ENCODE measurements around the gene DMRT3.
"Not testable (repeated sequence)": the region's sequence is repeated elsewhere in the genome, so short reads cannot be mapped to it uniquely, and the experiment has no call there.

Gene DMRT3

DNA sequence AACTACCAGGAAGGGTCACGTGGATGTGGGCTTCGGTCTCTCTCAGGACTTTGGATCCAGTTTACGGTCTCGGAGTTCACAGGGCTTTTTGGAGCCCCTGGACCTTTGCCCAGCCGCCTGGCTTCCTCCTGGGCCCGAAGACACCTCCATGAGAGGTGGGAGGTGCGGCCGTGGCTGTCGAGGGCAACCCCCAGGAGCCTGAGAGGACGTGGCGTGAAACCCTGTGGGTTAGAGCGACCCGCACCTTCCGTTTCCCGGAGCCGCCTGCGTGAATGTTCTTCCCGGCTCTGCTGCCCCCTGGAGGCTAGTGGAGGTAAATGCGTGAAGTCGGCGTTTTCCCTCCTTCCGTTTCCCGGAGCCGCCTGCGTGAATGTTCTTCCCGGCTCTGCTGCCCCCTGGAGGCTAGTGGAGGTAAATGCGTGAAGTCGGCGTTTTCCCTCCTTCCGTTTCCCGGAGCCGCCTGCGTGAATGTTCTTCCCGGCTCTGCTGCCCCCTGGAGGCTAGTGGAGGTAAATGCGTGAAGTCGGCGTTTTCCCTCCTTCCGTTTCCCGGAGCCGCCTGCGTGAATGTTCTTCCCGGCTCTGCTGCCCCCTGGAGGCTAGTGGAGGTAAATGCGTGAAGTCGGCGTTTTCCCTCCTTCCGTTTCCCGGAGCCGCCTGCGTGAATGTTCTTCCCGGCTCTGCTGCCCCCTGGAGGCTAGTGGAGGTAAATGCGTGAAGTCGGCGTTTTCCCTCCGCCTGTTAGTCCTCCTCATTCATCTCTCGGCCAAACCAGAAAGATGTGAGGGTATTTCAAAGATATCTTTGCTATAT lies 22.1 kb downstream of the DMRT3 start:
- FAIRE-seq; DNase-seq (ENCODE audit: low spot score): not testable (repeated sequence)

DNA sequence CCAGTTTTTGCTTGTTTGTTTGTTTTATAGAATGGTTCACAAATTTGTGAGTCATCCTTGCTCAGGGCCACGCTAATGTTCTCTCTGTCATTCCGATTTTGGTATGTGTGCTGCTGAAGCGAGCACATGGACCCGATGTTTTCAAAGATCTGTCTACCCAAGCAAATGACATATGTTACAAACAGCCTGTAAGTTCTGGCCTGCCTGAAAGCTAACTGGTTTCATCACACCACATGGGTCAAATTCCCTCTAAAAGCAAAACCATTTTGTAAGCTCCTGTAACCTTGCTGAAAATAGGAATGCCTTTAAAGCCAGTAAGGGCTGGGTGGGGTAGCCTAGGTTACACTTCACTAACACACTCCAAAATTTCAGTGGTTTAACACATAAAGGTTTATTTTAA lies 25.4 kb downstream of the DMRT3 start:
- no peak for FAIRE-seq
- no peak for DNase-seq (ENCODE audit: low spot score)

DNA sequence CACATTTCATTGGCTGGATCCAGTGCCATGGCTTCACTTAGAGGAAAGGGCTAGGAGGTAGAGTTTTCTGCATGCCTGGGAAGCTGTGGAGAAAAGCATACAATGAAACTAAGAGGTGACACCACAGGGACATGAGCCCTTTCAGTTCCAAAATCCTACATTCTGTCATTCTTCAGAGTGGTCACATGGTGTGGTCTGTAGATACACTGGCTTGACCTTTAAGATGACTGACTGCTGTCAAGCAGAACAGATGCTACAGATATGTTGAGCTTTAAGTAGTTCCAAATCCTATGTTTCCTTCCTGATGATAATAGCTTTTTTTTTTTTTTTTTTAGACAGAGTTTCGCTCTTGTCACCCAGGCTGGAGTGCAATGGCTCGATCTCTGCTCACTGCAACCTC lies 26.2 kb downstream of the DMRT3 start:
- DNase-seq (ENCODE audit: low spot score) (no peak), FAIRE-seq (no peak)

DNA sequence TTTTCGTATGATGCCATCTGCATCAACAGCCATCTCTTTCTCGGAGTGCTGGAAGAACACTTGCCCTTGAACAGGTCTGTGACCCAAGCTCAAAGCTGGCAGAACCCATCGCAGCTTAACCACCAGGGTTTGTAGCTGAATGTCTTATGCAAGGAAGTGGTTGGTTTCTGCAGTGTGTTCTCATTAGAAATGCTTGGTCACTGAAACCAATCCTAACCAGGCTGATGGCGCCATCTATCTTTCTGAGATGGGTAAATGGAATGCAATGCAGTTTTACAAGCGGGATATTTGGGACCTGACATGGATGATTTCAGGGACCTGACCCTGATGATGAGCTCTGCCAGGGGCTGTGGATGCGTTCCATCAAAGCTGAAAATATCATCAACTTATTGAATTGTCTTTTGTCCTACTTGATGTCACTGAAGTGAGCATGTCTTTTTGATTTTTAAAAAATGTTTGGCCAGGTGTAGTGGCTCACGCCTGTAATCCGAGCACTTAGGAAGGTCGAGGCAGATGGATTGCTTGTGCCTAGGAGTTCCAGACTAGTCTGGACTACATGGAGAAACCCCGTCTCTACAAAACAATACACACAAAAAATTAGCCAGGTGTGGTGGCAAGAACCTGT lies 28.7 kb downstream of the DMRT3 start:
- no peak for FAIRE-seq
- DNase-seq (ENCODE audit: low spot score) = peak; percentile 47

DNA sequence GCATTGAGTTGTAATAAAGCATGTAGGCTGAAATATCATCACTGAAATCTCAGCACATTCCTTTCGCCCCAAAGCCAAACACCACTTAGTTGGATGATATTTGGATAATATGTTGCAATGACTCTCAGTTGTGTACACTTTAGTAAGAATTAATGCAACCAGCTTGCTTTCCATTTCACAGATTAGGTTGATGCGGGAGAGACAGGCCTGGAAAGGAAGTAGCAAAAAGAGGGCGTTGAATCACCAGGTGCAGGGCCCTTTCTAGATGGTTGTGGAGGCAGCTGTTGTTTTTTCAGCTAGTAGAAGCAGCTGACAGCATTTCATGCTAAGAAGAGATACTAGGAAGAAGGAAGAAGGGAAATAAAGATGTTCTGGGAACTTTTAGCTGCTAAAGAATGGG lies 30.9 kb downstream of the DMRT3 start:
- DNase-seq (ENCODE audit: low spot score) (no peak), FAIRE-seq (no peak)

DNA sequence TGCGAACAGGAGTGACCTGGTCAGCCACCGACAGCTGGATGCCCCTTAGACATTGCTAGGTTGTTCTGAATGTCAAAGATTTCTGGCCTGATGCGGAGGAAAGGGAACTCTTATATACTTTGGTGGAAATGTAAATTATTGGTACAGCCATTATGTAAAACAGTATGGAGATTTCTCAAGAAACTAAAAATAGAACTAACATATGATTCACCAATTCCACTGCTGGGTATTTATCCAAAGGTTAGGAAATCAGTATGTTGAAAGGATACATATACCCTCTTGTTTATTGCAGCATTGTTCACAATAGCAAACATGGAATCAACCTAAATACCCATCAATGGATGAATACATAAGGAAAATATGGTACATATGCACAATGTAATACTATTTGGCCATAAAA lies 31.8 kb downstream of the DMRT3 start:
- DNase-seq (ENCODE audit: low spot score) (no peak), FAIRE-seq (no peak)

DNA sequence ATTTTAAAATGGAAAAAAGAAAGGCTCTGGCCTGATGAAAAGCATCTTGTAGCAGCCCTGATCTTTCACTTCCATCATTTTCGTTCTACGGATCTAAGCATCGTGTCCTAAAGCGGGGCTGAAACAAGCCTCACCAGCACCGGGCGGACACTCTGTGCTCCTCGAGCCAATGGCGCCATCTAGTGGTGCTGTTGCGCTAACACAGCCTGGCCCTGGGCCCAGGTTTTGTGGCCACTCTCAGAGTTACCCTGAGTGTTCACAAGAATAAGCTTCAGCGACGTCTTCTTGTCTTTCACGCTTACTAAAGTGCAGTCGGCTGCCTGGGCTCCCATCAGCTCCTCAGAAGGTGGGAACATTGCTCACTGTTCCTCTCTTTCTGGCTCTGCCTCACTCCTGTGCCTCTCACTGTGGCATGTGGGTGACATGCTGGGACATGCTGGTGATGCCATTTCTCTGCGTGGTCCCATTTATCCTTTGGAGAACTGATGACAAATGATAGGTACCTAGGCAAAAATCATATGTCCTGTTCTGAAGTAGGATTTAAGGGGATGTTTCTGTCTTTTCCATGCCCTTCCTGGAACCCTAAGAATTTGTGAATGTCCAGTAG lies 32.7 kb downstream of the DMRT3 start:
- peak; percentile 68 for DNase-seq (ENCODE audit: low spot score)
- no peak for FAIRE-seq

DNA sequence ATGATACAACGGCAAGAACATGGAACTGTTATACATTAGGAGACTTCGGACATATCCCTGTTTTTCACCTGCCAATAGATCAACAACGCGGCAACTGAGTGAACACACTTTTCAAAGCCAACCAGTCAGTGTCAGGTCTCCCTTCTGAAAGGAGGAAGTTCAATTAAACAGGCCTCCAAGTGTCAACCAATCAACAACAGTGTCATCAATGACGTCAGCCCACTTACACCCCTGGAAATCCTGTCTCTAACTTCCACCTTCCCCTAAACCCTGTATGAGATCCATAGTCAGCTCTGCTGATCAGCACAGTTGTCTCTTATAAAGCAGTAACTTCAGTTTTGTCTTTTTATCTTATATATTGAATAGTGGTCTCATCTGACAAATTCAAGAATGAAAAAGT lies 36.6 kb downstream of the DMRT3 start:
- DNase-seq (ENCODE audit: low spot score) = no peak

DNA sequence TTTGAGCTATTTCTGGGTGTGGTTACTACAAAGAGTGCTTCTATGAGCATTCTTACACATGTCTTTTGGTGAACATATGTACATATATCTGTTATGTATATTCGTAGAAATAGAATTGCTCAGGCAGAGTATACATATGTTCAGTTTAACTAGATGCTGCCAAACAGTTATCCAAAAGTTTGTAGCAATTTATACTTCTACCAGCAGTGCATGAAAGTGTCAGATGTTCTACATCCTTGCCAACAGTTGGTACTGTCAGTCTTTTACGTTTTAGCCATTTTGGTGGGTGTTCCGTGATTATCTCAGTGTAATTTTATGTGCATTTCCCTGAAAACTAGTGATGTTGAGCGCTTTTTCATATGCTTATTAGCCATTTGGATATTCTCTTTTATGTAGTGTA lies 37.8 kb downstream of the DMRT3 start:
- FAIRE-seq (no peak), DNase-seq (ENCODE audit: low spot score) (no peak)

More for the DNA sequence above, 36.6 kb downstream of the DMRT3 start:
- FAIRE-seq = no peak

DNA sequence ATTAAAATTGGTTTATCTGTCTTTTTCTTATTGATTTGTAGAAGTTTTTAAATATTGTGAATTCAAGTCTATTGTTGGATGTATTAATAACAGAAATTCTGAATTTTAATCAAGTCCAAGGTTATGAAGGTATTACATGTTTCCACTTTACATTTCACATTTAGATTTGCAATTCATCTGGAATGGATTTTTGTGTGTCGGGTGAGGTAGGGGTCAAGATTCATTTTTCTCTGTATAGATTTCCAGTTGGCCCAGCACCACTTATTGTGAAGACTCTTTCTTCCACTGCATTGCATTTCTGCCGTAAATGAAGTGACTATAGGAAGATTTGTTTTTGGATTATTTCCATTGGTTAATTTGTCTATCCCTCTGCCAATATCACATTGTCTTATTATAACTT lies 38.2 kb downstream of the DMRT3 start:
- no peak for DNase-seq (ENCODE audit: low spot score)
- FAIRE-seq = no peak

DNA sequence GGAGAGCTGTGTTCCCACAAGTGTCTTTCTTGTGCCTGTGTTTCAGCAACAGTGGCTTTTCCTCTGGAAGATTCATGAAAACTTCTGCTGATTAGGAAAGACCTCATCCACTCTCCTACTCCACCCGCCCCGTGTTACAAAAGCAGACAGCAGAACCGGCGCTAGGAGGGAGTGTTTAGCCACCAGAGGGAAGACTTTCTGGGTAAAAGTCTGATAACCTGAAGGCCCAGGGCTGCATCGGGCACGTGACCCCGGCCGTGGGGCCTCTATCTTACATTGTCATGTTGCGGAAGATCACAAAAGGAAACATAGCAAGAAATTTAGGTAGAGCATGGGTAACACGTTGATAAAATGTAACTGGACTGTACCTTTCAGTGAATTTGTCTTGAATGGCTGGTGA lies 41.7 kb downstream of the DMRT3 start:
- DNase-seq (ENCODE audit: low spot score) (peak; percentile 43), FAIRE-seq (no peak)

DNA sequence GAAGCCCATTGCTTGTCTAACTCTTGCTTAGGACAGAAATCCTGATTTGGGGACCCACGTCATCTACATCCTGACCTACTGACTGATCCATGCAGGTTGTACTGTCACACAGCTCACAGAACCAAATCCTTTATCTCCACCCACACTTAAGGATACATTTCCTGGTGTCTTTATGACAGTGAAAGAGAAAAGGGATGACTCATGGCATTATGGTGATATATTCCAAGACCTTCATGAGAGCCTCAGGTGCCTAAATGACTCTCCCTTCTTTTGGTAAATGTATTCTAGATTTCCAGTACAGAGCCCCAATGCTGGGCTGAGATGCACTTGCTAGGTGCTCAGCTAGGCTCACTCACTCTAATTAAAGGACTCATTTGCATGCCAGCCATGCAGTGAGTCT lies 47.7 kb downstream of the DMRT3 start:
- DNase-seq (ENCODE audit: low spot score) = no peak
- FAIRE-seq = no peak

DNA sequence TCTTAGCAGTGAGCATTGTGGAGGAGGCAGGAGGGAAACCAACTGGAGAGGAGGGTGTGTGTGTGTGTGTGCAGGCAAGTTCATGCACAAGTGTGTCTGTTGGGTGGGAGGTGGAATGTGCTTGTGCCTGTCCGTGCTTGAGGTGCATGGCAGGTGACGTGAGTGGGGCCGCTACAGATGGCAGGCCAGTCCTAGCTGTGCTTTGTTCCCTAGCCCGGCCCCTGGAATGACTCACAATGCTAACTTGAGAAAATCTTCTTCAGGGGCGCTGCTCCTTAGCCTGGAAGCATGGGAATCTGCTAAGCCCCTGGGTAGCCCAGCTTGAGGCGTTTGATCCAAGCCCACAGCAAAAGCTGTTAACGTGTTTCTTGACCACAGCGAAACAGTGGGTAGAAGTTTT lies 48.7 kb downstream of the DMRT3 start:
- FAIRE-seq = no peak
- DNase-seq (ENCODE audit: low spot score) = no peak

DNA sequence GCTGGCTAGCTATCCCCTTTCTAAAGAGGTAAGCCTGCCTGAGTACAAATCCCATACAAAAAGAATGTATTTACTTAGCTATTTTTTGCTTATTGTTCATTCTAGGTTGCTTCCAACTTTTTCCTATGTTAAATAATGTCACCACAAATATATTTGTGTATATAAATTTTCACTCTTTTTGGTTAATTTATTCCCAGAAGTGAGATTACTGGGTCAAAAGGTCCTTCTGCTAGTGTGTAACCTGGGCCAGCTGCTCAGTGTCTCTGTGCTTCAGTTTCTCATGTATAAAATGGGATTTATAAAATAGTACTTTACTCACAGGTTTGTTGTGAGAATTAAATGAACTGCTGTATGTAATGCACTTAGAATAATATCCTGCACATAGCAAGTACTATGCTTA lies 49.8 kb downstream of the DMRT3 start:
- FAIRE-seq = no peak
- DNase-seq (ENCODE audit: low spot score) = no peak

DNA sequence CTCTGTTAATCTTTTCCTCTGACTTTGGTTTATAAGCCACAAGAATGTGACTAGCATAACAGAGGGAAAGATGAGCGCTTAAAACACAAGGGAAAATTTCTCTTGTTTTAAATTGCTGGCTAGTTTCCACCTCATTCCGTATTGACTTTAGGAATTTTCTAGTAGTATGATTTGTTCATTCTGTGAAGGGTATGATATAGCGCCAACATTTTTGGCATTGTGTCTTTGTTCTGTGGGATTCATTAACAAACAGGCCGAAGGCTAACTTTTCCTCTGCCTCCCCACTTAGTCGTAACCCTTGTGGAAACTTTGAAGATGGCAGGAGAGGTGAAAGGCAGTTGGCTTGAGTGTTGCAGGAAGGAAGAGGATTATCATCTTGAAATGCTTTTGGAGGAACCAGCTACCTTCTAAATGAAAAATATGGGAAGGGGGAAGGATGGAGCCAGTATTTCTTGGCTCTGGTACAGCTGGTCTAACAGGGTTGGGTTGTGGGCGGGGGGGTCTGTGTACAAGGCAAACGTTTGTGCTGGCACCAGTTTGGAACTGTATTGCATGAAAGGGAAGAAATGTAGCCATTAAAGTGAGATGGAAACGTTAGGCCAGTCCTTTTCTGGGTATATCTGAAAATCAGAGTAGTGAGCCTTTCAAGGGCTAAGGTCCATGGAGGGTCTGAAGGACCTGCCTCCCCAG lies 52.2 kb downstream of the DMRT3 start:
- DNase-seq (ENCODE audit: low spot score) = no peak
- FAIRE-seq = no peak

DNA sequence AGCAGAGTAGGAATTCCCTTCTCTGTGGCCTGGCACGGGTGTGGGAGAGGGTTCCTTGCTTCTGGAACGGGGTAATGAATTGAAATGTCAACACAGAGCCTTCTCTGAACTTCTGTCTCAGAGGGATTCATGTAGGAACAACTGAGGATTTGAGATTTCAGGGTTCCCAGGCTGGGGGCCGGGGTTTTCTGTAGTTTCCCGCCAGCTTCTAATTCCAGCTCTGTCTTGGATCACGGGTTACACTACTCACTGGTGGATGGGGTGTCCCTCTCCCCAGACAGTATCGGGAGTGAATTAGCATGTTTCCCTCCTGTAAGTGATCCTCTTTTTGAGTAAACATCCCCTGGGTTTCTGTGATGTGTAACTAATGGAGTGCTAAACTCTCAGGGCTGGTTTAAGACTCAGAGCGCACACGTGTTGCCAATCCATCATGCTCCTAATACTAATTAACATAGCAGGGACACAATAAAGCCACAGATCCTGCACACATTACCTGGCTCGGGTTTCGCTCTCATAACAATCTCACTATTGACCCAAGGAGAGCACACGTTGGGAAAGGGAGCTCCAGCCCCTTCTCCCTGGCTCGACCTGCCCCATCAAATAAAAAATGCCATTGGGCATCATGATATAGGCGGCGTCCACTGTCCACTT lies 55.6 kb downstream of the DMRT3 start:
- DNase-seq (ENCODE audit: low spot score) = no peak
- FAIRE-seq = no peak

DNA sequence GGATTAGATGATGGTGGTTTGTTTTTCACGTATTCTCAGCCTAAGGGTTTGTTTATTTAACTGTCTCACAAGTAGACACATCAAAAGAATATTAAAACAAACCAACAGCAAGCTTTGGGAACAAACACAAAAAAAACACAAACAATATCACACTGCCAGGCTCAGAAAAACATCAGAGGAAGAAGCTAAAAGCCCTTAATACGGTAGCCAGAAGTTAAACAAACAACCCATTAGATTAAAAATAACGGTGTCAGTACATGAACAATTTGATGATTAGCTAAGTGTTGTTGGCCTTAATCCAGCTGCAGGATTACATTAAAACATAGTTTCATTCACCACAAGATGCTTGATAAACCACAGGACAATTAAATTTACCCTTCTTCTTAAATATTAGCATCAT lies 57.8 kb downstream of the DMRT3 start:
- FAIRE-seq (no peak), DNase-seq (ENCODE audit: low spot score) (no peak)

DNA sequence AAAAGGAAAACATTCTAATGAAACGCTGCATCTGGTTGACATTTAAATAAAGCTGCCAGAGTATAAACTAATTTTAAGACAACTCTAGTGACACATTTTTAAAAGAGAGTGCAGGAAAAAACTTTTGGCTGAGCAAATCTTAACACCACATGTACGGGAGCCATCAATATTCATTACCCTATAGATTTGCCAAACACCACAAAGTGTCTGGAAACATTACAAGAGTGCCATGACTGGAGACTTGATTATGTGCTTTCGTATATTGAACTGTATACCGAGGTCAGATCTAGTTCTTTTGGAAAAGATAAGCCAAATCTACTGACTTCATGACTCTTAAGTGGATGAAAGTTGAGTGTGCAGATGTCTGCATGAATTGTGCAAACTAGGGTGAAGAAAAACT lies 63.1 kb downstream of the DMRT3 start:
- no peak for FAIRE-seq

More for the DNA sequence above, 63.1 kb downstream of the DMRT3 start:
- no peak for DNase-seq (ENCODE audit: low spot score)

Data from urothelium cell line (cell line).